Activated T-cell treated with anti-CD3 and anti-CD28 coated beads for 48 hours (primary cell): ENCODE results near the gene DLGAP1.

ENCODE experiments used
- DNase-seq: peaks from one replicate; pipeline ENCODE4 v3.0.0-alpha.2; 2020; ENCODE audit warnings: low read depth

DLGAP1 gene

DNA sequence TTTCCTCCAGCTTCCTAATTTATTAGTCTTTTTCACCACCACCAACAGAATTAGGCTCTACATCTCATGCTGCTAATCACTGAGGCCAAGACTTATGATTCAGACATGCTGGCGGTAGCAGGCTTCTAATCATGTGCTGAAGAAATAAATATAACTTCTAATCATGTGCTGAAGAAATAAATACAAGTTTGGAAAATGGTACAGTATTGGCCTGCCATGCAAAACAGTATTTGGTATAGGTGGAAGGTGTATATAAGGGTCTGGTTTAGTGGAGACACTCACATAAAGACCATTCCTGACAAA is 764.4 kb downstream of the DLGAP1 start:
- no peak for DNase-seq

DNA sequence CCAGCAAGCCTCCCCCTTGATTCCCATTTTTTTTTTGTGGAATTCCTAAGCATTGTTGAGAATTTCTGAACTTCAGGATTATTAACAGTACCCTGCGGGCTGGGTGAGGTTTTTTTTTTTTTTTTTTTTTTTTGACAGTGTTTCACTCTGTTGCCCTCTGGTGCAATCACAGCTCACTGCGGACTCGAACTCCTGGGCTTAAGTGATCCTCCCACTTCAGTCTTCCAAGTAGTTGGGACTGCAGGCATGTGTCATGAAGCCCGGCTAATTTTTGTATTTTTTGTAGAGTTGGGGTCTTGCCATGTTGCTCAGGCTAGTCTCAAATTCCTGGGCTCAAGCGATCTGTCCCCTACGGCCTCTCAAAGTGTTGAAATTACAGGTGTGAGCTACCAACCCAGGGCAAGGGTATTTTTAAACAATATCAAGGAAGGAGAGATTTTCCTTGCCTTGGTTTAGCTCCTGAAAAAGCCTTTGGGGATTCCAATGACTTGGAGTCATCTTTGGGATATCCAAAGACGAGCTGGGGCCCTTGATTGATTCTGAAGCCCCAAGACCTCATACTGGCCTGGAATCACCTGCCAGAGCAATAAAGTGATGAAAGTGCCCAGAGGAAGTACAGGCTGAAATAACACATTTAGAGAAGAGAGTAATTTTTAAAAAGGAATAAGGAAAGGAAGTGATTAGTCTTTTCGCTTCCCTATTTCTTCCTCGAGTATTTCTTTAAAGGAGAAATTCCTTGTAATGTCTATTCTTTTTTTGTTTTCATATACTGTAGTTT is 764.9 kb downstream of the DLGAP1 start:
- DNase-seq = no peak

DNA sequence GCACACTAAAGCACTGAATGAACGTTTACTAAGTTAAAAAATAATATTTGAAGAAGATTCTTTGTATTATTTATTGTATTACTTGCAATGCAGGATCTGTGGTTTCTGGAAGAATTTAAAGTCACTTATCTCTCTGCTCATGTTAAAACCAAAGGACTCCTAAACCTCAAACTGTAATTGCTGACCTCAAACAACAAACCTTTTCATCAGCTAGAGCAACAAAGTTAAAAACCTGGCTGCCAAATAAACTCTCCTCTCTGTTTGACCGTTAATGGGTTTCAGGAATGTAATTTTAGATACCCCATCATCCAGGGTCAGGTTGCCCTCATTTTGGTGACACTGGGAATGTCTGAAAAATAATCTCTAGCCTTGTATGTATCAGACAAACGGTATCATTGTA is 766.0 kb downstream of the DLGAP1 start:
- no peak for DNase-seq

DNA sequence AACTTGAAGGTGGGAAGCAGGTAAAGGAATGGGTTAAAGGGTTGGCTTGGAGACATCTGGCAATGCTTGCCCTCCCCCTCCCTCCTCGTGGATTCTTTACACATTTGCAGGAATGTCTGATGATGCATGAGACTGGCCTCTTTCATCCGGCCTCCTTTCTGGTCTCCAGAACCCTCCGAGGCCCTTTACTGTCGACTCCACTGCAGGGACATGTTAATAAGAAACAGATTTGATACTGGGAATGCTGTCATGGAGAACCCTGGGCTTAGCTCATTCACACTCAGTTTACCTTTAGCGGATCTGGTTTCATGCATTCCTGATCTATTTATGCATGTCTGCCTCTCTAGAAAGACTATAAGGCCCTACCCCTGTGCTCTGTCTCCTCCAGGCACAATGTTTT is 766.4 kb downstream of the DLGAP1 start:
- DNase-seq = no peak

DNA sequence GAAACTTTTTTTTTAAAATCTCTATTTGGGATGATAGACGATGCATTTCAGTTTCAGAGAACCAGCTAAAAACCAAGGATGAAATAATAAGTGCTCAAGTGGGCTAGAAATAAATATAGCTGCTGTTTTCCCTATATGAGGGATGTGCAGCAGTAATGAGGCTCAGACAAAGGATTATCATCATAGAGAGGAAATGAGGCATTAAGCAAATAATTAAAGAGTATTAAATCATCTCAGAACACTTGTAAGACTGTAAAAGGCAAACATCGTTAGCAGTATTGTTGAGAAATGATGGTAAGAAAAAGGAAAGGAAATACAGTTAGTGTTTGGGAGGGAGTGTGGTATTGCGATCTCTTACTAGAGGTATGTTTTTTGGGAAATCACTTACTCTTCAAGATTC is 771.6 kb downstream of the DLGAP1 start:
- no peak for DNase-seq

DNA sequence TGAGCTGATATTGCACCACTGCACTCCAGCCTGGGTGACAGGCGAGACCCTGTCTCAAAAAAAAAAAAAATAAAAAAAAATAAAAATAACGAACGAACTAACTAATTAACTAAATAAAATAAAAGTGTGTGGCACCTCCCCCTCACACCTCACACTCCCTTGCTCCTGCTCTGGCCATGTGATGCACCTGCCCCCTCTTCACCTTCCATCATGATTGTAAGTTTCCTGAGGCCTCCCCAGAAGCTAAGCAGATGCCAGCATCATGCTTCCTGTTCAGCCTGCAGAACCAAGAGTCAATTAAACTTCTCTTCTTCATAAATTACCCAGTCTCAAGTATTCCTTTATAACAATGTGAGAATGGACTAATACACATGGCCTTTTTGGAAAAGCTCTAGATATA is 773.0 kb downstream of the DLGAP1 start:
- no peak for DNase-seq

DNA sequence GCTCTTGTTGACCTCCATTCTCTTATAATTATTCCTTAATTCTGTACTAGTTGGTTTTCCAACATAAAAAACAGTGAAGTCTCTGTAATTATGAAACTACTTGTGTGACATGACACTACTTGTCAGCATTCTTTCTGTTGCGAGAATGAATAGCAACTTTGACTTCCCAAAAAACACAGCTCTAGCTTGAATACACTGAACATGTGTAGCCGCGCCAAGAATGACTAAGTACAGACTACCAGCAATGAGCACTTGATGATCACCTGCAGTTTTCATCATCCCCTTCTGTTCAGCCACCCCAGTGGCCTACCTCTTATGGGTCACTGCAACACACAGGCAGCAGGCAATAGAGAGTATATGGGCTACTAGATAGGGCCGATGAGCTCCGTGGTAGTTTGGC is 775.9 kb downstream of the DLGAP1 start:
- DNase-seq = no peak

DNA sequence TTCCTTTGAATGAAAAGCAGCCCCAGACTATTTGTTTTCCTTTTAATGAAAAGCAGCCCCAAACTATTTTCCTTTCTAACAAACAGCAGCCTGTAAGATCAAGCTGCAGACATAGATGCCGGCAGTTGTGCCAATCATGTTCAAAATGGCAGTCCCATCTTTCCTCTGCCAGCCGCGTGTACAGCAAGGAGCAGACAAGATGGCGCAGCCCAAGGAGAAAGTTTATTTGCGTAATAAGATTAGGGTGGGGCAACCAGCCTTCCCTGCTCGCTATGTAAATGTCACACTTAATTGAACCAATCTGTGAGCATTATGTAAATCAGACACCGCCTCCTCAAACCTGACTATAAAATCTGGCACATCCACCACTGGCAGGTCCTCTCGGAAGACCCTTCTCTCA is 779.1 kb downstream of the DLGAP1 start:
- no peak for DNase-seq

DNA sequence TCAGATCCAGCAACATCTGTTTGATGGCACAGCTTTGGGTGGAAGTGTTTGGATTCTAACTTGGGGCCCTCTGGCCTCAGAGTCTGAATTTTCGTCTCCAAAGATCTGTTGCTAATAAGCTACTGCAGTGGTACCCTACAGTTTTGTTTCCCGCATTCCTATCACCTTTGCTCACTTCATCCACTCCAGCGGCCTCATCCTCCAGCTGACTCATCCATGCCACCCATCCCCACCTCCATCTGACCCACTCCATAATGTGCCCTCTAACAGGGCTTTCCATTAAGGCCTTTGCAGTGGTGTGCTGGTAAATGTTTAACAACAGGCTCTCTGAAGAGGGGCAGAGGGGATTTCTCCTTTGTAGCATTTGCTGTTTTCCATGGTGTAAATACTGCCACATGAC is 779.7 kb downstream of the DLGAP1 start:
- no peak for DNase-seq

DNA sequence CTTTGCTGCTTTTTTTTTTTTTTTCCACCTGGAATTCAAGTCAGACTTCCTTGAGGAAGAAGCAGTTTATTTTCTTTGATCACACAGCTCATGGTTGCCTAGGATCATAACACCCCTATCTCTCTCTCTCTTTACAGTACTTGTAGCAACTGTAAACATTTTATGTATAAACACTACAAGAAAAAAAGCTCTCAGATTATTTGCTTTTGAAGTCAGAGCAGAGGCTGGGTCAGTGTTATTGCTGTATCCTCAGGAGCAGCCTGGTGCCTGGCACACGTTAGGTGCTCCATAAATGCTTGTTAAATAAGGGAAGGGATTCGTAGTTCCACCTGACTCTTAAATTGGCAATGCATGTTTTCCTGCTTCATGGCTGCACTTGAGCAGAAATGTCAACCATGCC is 783.9 kb downstream of the DLGAP1 start:
- no peak for DNase-seq

DNA sequence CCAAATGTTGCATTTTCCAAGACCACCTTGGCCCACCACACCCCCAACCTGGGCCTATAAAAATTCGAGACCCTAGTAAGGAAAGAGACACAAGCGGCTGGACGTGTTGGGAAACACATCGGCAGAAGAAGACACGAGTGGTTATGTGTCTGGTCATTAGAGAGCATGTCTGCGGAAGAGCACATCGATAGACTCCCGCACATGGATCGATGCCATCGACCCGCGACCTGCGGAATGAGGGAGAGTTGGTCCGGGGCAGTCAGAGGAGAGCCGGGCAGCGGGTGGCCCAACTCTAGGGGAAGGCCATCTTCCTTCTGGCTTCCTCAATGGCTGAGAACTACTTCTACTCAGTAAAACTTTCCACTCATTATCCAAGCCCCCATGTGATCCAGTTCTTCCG is 785.7 kb downstream of the DLGAP1 start:
- DNase-seq = no peak

DNA sequence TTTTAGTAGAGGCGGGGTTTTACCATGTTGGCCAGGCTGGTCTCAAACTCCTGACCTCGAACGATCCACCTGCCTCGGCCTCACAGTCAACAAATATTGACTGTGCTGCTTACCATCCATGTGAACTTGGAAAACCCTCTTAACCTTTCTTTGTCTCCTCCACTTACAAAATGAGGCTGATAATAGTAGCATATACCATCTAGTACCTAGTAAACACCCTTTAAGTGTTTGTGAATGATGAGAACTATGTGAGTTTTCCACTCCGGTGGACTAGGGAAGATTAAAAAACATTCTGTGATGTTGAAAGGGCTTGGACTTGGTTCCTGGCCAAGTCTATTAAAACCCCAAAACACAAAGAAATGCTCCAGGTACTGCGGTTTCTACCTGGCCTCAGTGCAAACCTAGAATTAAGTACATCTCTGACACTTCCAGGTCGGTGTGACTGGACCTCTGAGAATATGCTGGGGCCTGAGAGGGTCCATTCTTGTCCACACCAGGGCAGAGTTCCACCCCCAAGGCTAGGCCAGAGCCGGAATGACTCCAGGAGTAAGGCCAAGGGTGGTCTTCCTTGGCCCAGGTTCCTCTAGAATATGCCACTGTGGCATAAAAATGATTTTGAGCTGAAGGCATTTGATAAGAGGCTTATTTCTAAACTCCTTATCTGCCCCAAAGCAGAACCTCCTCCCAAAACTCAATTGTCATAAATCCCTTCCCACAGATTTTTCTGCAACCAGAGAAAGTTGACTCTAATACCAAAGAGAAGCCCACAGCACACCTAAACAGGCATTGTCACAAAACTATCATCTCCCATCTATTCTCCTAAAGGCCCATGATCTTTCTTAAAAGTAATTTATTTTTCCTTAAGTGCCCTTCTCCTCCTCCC is 787.6 kb downstream of the DLGAP1 start:
- no peak for DNase-seq

DNA sequence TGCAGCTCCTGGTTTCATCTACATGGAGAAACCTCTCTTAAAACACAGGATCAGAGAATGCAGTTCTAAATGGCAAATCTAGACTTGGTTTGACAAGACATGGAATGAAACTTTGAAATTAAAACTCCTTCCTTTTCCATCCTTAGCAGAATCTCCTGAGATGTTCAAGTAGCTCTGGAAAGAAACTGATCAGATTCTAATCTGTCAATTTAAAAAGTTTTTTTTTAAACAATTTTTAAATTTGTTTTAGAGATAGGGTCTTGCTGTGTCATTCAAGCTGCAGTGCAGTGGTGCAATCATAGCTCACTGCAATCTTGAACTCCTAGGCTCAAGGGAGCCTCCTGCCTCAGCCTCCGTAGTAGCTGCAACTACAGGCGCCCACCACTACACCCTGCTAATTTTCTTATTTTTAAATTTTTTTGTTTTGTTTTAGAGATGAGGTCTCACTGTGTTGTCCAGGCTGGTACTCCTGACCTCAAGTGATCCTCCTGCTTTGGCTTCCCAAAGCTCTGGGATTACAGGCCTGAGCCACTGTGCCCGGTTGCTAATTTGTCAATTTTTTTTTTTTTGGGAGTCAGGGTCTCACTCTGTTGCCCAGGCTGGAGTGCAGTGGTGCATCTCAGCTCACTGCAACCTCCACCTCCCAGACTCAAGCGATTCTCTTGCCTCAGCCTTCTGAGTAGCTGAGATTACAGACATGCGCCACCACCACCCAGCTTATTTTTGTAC is 788.4 kb downstream of the DLGAP1 start:
- DNase-seq = no peak

DNA sequence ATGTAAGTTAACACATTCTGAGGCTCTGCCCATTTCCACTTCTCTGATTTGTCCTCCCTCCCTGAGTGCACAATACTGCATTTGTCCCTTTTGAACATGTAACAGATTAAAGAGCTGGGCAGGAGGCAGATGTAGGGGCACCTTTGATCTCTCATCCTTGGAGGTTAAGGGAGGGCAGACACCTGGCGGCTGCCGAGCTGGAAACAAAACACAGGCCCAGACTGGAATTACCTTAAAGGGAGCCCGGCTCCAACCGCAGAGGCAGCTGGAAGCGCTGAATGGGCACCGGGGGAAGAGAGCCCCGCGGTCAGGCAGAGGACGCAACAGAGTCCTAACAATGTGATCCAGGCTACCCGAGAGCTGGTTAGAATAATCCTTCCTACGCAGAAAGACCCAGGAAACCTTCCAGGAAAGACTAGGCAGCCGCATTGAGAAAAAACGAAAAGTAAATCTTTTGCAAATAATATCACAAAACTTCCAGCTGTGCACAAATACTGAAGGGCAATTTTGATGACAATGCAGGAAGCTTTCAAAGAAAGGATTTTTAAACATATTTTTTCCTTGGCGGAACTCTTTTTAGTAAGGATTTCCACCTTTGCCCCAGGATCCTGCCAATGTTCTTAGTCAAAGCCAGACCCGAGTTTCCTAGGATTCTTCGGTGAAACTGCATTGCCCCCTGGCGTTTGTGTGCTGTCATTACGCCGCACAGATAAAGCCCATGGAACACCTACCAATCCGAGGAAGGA is 789.2 kb downstream of the DLGAP1 start:
- DNase-seq = peak; percentile 64

DNA sequence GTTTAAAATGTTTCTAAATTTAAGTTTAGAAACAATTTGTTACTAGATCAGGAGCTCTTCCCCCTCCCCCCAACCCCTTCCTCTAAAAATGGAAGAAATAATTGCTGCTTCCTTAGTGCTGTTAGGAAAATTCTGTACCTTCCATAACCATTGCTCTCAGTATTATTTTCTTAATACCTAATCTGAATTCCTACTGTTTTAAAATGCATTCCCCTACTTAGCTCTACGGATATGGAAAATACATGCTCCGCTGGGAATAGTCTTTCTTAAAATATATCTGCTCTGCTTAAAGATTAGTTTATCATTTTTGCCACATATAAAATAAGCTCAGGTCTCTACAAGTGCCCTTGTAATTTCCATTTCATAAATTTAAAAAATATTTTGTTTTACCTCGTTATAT is 789.9 kb downstream of the DLGAP1 start:
- no peak for DNase-seq

DNA sequence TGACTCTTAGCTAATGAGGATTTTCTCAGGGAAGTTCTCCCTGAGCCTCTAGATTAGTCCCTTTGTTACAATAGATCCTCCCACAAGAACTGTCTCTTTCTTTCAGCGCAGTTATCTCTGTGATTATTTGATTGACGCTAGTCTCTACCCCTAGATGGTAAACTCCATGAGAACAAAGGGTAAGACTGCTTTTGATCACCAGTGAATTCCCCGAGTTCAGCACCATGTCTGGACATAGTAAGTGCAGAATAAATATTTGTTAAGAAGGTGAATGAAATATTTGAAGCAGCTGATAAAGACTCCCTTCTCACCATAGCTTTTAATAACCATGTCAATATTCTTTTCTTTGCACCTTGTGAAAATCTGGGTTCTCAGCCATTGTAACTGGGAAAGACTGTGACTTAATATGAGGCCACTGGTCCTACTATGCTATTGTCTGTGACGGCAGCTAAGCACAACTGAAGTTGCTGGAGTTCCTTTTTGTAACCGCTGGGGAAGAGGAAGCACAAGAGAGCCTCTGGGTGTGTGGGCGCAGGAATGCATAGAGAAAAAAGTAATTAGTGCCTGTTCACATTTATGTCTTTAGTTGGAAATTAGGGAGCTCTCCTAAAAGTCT is 790.4 kb downstream of the DLGAP1 start:
- no peak for DNase-seq

DNA sequence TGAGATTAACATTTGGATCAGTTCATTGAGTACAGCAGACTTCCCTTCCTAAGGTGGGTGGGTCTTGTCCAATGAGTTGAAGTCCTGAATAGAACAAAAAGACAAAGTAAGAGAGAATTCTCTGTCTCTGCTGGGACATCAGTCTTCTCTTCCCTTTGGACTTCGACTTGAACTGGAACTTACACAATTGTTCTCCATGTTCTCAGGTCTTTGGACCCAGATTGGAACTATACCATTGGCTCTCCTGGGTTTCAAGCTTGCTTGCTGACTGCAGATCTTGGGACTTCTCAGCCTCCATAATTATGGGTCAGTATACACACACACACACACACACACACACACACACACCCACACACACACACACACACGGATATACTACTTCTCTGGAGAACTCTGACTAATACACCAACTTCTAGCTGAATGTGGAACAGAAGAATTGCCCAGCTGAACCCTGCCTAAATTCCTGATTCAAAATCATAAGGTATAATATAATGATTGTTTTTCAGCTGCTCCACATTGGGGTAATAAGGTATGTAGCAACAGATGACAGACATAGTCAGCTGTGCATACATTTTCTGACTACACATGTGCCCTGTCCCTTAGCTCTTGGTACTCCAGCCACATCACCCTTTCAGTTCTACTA is 791.1 kb downstream of the DLGAP1 start:
- no peak for DNase-seq

DNA sequence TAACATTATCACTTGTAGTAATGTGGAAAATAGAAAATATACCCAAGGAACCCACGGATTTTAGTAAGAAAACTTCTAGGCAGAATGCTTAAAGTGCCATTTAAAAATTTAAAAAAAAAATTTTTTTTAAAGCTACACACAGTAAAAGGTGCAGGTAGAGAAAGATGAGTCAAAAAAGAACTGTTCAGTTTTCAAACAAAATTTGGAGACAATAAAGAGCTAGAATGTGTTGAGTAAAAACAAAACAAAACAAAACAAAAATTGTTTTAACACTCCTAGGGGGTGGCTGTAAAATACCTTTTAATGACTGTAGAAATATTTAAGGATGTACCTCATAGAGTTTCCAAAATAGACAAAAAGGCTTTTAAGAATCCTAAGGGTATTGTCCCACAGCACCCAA is 793.1 kb downstream of the DLGAP1 start:
- no peak for DNase-seq

DNA sequence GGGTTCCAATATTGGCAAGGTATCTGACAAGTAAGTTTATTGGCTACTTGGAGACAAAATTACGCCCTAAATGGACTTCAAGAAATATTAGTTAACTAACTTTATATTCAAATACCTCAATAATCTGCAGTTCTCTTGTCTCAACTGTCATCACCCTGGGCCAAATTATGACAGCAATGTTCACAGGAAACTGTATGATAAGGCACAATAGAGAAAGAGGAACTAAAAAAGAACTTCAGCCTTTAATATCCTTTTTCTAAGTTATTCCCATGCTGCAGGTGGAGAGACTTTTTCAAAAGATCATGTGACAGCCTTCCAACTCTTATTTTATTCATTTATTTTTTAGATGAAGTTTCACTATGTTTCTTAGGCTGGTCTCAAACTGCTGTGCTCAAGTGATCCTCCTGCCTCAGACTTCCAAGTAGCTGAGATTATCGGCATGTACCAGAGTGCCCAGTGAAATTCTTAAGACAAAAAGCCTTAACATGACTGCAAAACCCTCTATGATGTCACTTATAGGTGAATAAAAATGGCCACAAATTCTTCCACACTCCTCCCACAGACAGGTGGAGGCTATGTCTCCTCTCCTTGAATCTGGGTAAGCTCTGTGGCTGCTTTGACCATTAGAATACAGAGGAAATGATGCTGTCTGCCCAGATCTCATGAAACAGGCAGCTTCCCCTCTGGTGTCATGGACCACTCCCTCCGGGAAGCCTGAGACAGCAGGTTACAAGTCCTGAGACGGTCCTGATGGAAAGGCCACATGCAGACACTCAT is 794.2 kb downstream of the DLGAP1 start:
- DNase-seq = no peak

DNA sequence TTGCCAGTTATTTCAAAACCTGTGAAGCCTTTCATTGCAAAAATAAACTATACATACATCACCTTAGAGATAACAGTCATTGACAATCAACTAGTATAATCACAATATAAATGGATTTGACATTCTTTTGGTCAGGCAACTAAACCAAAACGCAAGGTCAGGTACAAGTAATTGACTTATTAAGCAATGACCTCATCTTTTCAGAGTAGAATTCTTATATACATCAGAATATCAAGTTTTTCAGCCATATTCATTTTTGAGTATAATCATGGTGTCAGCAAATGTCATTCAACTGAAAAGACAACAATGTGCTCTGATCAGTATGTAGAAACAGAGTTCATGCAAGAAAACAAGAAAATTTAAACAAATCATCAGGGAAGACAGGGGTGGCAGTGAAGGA is 796.6 kb downstream of the DLGAP1 start:
- DNase-seq = no peak
